ENCODE results near the gene CNTN4.

Gene CNTN4

DNA sequence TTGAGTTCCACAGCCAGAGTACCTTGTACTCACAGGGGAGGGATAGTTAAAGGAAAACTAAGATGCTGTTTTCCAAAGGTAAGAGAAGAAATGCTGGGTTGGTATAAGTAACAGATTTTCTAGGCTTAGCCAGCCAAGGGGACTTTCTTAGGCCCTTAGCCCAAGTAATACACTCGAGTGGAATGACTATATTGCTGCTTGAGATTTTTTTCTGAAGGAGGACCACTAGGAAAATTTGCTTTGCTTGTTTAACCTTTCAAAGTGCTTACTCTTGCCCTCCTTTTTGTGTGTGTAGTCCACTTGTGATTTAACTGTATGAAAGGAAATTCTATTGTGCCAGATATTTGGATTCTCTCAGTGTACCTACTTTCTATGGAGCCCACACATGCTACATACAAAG is 961.0 kb downstream of the CNTN4 start:
- TF ChIP-seq, protein P1, sequence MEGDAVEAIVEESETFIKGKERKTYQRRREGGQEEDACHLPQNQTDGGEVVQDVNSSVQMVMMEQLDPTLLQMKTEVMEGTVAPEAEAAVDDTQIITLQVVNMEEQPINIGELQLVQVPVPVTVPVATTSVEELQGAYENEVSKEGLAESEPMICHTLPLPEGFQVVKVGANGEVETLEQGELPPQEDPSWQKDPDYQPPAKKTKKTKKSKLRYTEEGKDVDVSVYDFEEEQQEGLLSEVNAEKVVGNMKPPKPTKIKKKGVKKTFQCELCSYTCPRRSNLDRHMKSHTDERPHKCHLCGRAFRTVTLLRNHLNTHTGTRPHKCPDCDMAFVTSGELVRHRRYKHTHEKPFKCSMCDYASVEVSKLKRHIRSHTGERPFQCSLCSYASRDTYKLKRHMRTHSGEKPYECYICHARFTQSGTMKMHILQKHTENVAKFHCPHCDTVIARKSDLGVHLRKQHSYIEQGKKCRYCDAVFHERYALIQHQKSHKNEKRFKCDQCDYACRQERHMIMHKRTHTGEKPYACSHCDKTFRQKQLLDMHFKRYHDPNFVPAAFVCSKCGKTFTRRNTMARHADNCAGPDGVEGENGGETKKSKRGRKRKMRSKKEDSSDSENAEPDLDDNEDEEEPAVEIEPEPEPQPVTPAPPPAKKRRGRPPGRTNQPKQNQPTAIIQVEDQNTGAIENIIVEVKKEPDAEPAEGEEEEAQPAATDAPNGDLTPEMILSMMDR (IDR thresholded peaks at IDR 0.05; ENCODE audit: insufficient read depth, low read depth, low read length, missing control alignments) = no peak

DNA sequence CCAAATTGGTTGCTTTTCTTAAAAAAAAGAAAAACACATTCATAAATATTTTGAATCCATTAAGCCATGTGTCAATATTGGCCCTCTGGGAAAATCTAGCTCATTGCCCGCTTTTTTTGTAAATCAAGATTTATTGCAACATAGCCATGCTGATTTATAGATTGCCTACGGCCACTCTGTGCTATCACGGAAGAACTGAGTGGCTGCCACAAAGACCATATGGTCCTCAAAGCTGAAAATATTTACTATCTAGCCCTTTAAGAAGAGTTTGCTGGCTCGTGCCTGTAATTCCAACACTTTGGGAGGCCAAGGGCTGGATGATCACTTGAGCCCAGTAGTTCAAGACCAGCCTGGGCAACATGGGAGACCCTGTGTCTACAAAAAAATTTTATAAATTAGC is 965.6 kb downstream of the CNTN4 start:
- DNase-seq (ENCODE audit: low read depth) = no peak
- TF ChIP-seq, protein P1 (IDR thresholded peaks at IDR 0.05; ENCODE audit: insufficient read depth, low read depth, low read length, missing control alignments) = no peak
- H3K4me3 ChIP-seq (ENCODE audit: low read length) = no peak overlapping the region

More for the DNA sequence above, 961.0 kb downstream of the CNTN4 start:
- DNase-seq (ENCODE audit: low read depth) = no peak
- no peak overlapping the region for H3K4me3 ChIP-seq (ENCODE audit: low read length)

DNA sequence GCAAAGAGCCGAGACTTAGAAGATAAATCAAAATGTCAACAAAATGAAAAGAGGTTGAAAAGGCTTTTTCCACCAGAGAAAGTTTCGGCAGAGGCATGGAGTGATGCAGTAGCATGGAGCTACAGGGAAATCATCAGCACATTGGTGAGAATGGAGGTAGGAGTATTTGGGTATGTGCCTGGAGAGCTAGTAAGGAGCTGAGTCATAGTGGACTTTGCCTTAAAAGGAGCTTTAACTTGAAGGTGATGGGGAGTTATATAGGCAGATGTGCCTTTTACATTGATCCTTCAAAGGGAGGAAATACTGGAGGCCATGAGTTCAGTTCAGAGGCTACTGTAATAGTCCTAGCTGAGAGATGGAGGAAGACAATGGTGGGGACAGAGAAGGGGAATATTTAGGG is 967.2 kb downstream of the CNTN4 start:
- TF ChIP-seq, protein P1 (IDR thresholded peaks at IDR 0.05; ENCODE audit: insufficient read depth, low read depth, low read length, missing control alignments) = no peak
- H3K4me3 ChIP-seq (ENCODE audit: low read length) = no peak overlapping the region
- DNase-seq (ENCODE audit: low read depth) = peak; percentile 24

DNA sequence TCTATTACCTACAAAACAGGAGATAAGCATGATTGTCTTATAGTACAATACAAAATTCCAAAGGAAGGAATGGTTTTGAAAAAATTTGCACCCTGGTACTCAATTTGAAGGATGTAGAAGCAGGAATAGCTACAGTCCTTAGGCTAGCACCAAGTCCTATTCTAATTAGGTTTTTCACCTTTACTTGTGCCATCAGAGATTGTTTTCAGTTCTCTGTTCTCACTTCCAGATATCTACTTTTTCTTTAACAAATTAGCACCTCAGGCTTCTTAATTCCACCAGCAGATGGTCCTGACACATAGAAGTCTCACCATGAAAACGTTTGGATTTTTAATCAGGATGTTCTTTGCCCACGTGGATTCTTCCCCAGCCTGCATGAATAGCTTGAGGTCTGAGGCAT is 967.7 kb downstream of the CNTN4 start:
- DNase-seq (ENCODE audit: low read depth) = no peak
- TF ChIP-seq, protein P1 (IDR thresholded peaks at IDR 0.05; ENCODE audit: insufficient read depth, low read depth, low read length, missing control alignments) = no peak
- H3K4me3 ChIP-seq (ENCODE audit: low read length) = no peak overlapping the region

DNA sequence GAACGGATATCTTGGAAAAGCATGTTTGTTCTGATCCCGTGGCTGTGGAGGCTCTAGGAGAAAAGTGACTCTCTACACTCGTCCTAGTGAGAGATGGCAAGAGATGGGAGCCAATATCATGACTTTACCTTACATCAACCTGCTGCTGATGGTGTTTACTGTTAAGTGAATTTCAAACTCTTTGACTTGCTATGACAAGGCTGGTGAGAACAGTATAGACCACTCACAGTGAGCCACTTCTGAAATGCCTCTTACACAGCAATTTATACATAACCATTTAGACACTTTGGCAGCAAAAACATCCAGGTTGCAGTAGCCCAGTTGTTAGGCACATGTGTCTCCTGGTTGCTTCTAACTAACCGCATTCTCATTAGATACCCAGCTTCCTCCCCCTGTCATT is 968.2 kb downstream of the CNTN4 start:
- no peak for DNase-seq (ENCODE audit: low read depth)
- TF ChIP-seq, protein P1 (IDR thresholded peaks at IDR 0.05; ENCODE audit: insufficient read depth, low read depth, low read length, missing control alignments) = no peak
- no peak overlapping the region for H3K4me3 ChIP-seq (ENCODE audit: low read length)

DNA sequence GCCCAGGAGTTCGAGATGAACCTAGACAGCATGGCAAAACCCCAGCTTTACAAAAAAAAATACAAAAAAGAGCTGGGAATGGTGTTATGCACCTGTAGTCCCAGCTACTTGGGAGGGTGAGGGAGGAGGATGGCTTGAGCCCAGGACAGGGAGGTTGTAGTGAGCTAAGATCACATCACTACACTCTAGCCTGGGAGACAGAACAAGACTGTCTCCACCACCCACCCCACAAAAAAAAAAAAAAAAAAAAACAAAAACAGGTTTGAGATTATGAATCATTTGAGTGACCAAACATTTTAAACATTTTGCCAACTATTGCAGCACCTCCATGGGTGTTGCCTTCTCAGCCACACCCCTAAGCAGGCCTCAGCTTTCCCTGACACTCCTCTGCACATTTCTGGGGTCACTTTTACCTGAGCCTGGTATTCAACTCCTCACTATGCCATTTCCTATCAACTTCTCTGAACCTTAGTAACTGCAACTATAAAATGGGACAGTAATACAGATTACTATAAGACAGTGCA is 969.8 kb downstream of the CNTN4 start:
- no peak overlapping the region for H3K4me3 ChIP-seq (ENCODE audit: low read length)
- DNase-seq (ENCODE audit: low read depth) = peak; percentile 56
- TF ChIP-seq, protein P1 (IDR thresholded peaks at IDR 0.05; ENCODE audit: insufficient read depth, low read depth, low read length, missing control alignments) = no peak

DNA sequence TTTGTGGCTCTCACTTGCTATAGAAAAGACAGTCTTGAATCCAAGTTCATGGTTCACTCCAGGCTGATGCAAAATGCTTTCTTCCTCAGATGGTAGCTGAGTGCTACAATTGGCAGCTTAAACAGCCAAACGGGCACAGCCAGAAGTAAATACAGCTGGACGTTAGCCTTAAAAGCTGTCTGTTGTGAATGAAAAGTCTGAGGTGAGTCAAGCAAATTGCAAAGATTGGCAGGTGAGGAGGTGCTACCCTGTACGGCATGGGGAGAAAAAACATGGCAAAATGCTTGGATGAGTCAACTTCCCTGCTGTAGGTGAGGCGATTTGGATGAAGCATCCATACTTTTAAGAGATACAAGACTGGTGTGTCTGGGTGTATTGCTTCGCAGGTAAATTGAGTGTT is 971.1 kb downstream of the CNTN4 start:
- no peak overlapping the region for H3K4me3 ChIP-seq (ENCODE audit: low read length)
- peak; percentile 58 for DNase-seq (ENCODE audit: low read depth)
- TF ChIP-seq, protein P1 (IDR thresholded peaks at IDR 0.05; ENCODE audit: insufficient read depth, low read depth, low read length, missing control alignments) = no peak

All from epithelial cell of esophagus (primary cell).